NB4 (cell line): Measurements from ENCODE around the gene AFAP1L1.
A peak's percentile ranks its signal among the peaks of the same experiment; 100 is the strongest.

Experiments
- CTCF ChIP-seq: IDR thresholded peaks from one replicate; pipeline ENCODE4 v1.5.1; 2012; ENCODE audit warnings: low read depth, low read length
- MYC ChIP-seq: IDR thresholded peaks from 2 replicates; pipeline ENCODE4 v1.6.1; 2011; ENCODE audit warnings: low read depth, low read length
- POLR2A ChIP-seq: IDR thresholded peaks from 2 replicates; pipeline ENCODE4 v1.6.1; 2011; ENCODE audit warnings: mild to moderate bottlenecking; ENCODE audit not compliant: insufficient read length; ENCODE audit errors: extremely low read depth

GRCh38 chr5:149237662-149238061 is 34.0 kb upstream of the AFAP1L1 start:
- TF ChIP-seq CTCF (peak; percentile 26), MYC (no peak), POLR2A (no peak)
